ENCODE data around the gene DTNA.
"Not testable (repeated sequence)": the region's sequence is repeated elsewhere in the genome, so short reads cannot be mapped to it uniquely, and the experiment has no call there.

Gene DTNA

GRCh38 chr18:34704823-34705222, 5.3 kb upstream of the DTNA start:
- DNase-seq (ENCODE audit: extremely low read depth, low read depth): no peak
- TF ChIP-seq, protein P1, sequence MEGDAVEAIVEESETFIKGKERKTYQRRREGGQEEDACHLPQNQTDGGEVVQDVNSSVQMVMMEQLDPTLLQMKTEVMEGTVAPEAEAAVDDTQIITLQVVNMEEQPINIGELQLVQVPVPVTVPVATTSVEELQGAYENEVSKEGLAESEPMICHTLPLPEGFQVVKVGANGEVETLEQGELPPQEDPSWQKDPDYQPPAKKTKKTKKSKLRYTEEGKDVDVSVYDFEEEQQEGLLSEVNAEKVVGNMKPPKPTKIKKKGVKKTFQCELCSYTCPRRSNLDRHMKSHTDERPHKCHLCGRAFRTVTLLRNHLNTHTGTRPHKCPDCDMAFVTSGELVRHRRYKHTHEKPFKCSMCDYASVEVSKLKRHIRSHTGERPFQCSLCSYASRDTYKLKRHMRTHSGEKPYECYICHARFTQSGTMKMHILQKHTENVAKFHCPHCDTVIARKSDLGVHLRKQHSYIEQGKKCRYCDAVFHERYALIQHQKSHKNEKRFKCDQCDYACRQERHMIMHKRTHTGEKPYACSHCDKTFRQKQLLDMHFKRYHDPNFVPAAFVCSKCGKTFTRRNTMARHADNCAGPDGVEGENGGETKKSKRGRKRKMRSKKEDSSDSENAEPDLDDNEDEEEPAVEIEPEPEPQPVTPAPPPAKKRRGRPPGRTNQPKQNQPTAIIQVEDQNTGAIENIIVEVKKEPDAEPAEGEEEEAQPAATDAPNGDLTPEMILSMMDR (IDR thresholded peaks at IDR 0.05; ENCODE audit: low read depth, low read length): no peak

DNA sequence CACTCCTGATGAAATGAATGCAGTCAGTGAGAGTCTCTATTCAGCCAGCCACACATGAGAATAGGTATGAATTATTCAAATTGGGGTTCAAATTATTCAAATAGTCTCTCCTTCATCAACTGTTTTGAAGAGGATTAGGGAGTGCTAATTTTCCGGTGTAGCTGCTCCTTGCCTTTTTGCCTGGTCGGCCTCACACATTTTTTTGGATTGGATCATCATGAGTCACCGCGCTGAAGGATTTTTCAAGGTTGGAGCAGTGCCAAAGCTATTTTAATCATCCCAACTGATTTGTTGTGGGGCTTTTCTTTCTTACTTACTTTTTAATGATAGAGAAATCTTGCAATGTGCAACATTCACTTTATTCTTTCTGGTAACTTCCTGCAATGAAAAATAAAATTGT, 2.4 kb upstream of the DTNA start:
- TF ChIP-seq, protein P1 (IDR thresholded peaks at IDR 0.05; ENCODE audit: low read depth, low read length): no peak
- DNase-seq (ENCODE audit: extremely low read depth, low read depth): peak; percentile 72

DNA sequence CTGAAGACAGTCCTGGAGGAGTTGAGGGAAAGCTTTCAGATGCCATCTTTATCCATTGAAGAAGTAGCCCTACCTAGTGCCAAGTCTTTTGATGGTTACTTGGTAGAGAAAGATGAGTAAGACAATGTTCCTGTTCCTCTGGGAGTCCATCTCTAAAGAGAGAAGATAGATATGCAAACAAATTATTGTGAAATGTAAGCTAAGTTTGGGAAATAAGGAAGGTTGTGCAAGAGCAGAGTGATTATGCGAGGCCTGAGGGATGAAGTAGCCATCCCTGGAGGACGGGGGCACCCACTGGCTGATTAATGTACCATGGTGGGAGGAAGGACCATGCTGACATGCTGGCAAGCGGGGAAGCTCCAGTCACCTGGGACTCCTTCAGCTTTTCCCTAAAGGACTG, 994 bp upstream of the DTNA start:
- peak; percentile 56 for DNase-seq (ENCODE audit: extremely low read depth, low read depth)

DNA sequence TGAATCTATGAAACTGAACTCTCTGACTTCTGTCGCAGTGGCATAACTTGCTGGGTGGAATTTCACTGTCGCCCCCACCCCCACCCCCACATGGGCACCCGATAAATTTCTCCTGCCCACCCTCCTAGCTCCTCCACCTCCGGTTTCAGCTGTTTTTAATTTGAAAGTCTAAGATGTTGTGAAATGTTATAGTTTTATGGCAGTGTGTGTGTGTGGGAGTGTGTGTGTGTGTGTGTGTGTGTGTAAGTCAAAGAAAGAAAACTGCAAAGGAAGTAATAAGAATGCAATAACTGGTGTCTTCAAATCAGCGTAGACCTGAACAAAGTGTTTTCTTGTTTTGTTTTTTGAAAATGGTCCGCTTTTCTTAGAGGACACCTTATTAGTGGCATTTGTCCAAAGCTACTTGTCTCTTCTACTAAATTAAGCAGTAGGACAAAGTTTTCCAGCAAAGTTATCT, 388 bp downstream of the DTNA start:
- peak; percentile 38 for DNase-seq (ENCODE audit: extremely low read depth, low read depth)

More for the DNA sequence above, 994 bp upstream of the DTNA start:
- TF ChIP-seq, protein P1 (IDR thresholded peaks at IDR 0.05; ENCODE audit: low read depth, low read length): no peak

DNA sequence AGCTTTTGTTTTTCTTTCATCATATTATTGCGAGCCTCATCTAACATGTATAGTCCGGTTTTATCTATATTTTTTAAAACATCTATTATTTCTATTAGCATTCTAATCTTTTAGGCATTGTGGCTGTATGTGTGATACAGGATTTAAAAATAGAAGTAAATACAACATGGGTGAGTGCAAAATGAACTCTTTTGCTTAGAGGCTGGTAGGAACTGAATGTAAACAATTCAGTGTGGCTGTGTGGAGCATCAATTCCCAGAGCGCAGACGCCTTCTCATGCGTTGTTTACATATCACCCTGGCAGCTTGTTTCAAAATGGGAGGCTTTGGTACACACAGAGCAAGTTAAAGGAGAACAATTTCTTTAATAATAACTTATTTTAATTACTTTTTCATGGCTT, 836 bp downstream of the DTNA start:
- no peak for DNase-seq (ENCODE audit: extremely low read depth, low read depth)
- TF ChIP-seq, protein P1 (IDR thresholded peaks at IDR 0.05; ENCODE audit: low read depth, low read length): no peak

More for the DNA sequence above, 388 bp downstream of the DTNA start:
- TF ChIP-seq, protein P1 (IDR thresholded peaks at IDR 0.05; ENCODE audit: low read depth, low read length): no peak

DNA sequence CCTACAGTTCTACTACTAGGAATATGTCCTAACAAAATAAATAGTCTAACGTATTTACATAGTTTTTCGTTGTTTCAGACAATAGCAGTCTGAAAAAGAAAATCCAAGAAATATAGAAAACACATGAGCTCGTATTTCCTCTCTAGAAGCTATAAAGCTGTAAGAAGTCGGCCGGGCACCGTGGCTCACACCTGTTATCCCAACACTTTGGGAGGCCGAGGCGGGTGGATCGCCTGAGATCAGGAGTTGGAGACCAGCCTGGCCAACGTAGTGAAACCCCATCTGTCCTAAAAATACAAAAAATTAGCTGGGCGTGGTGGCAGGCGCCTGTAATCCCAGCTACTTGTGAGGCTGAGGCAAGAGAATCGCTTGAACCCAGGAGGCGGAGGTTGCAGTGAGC, 6.0 kb downstream of the DTNA start:
- DNase-seq (ENCODE audit: extremely low read depth, low read depth): not testable (repeated sequence)

DNA sequence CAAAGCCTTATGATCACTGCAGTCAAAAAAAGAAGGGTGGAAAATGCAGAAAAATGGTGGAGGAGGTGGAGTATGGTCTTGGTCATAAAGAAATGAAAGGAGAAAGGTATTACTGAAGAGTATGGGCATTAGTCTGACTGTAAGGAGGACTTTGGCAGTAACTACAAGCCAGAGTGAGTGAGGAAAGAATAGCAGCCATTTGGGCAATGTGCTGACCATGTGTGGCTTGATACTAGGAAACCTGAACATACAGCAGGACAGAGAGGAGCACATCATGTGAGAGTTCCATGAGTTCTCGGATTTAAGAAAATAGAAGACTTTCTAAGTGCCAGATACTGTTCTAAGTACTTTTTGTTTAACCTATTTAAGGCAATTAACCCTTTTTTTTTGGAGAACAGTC, 8.5 kb downstream of the DTNA start:
- TF ChIP-seq, protein P1 (IDR thresholded peaks at IDR 0.05; ENCODE audit: low read depth, low read length): no peak
- no peak for DNase-seq (ENCODE audit: extremely low read depth, low read depth)

DNA sequence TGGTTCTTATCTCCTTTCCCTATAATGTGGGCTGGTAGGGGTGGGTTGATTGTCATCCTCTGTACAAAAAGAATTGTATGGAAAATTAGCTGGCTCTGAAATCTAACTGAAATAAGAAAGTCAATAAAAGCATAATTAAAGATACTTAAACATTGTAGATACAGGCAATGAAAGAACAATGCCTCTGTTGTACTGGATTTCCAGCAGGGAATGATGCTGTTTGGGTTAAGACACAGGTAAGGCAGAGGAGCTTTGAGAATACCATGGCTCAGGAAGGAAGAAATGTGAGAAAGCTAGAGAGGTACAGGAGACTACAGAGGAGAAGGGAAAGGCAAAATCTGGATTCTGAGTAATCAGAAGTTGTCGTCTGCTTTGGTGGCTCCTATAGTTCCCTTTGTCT, 10.1 kb downstream of the DTNA start:
- TF ChIP-seq, protein P1 (IDR thresholded peaks at IDR 0.05; ENCODE audit: low read depth, low read length): no peak
- DNase-seq (ENCODE audit: extremely low read depth, low read depth): no peak

Data from AG09319 (cell line).